ENCODE results near the gene CLPSL2. TPM values are rescaled to one million over a fixed set of nuclear protein-coding genes. Genes with fewer than 3 reads are reported as not detected.

CLPSL2 gene
- total and polyA plus RNA-seq, 9 donors, result not detected

- Histone ChIP-seq H3K9me3 (replicated peaks; ENCODE audit: control insufficient read depth, low read depth, low read length) (no peaks in the 10 kb centered on the region), H3K27me3 (ENCODE audit: control insufficient read depth, insufficient read depth, low read length) (no peaks in the 10 kb centered on the region), H3K27ac (ENCODE audit: low read length) (no peak overlapping the region), H3K36me3 (ENCODE audit: control insufficient read depth, insufficient read depth, low read length) (no peaks in the 10 kb centered on the region), H3K4me1 (ENCODE audit: control insufficient read depth, insufficient read depth, low read length) (no peaks in the 10 kb centered on the region), H3K4me3 (ENCODE audit: low read length) (no peak overlapping the region)
- DNase-seq, result no peak
- no CpG with 5 or more reads among the region's 1 CpG for WGBS (ENCODE audit: insufficient coverage)
Measured at GRCh38 chr6:35747877-35748276, 28.5 kb upstream of the CLPSL2 start.

- Histone ChIP-seq H3K36me3 (ENCODE audit: control insufficient read depth, insufficient read depth, low read length) (no peaks in the 10 kb centered on the region), H3K9me3 (replicated peaks; ENCODE audit: control insufficient read depth, low read depth, low read length) (no peaks in the 10 kb centered on the region), H3K4me3 (ENCODE audit: low read length) (no peak overlapping the region), H3K27me3 (ENCODE audit: control insufficient read depth, insufficient read depth, low read length) (no peaks in the 10 kb centered on the region), H3K27ac (ENCODE audit: low read length) (no peak overlapping the region), H3K4me1 (ENCODE audit: control insufficient read depth, insufficient read depth, low read length) (no peaks in the 10 kb centered on the region)
- WGBS (ENCODE audit: insufficient coverage), result 83% methylated on average over 4 of the region's 7 CpGs
- DNase-seq, result no peak
Measured at GRCh38 chr6:35750557-35750956, 25.8 kb upstream of the CLPSL2 start.

DNA sequence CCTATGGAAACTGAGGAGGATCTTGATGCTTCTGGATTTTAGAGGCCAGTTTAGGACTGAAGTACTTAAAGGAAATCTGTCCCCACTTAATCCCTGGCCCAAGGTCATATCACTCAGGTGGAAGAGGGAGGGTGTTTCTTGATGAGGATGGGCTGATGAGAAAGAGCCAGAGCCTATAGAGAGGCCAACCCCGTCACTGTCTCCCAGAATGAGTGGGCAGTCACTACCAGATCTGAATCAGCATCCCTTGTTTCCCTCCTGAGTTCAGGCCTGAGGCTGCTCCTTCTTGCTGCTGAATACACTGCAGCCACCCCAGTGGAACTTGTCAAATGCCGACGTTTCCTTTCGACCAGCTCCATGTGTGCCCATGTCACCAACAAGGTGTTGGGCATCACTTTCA lies 24.8 kb upstream of the CLPSL2 start:
- H3K27ac ChIP-seq (ENCODE audit: low read length), result no peak overlapping the region
- 73% methylated on average over 3 of the region's 4 CpGs for WGBS (ENCODE audit: insufficient coverage)
- no peak overlapping the region for H3K4me3 ChIP-seq (ENCODE audit: low read length)
- no peaks in the 10 kb centered on the region for H3K9me3 ChIP-seq (replicated peaks; ENCODE audit: control insufficient read depth, low read depth, low read length)
- no peaks in the 10 kb centered on the region for H3K36me3 ChIP-seq (ENCODE audit: control insufficient read depth, insufficient read depth, low read length)
- DNase-seq, result no peak
- H3K4me1 ChIP-seq (ENCODE audit: control insufficient read depth, insufficient read depth, low read length), result no peaks in the 10 kb centered on the region
- no peaks in the 10 kb centered on the region for H3K27me3 ChIP-seq (ENCODE audit: control insufficient read depth, insufficient read depth, low read length)

GRCh38 chr6:35752330-35752729 lies 24.1 kb upstream of the CLPSL2 start:
- no peaks in the 10 kb centered on the region for H3K4me1 ChIP-seq (ENCODE audit: control insufficient read depth, insufficient read depth, low read length)
- no peak for DNase-seq
- no peaks in the 10 kb centered on the region for H3K9me3 ChIP-seq (replicated peaks; ENCODE audit: control insufficient read depth, low read depth, low read length)
- H3K27ac ChIP-seq (ENCODE audit: low read length), result no peak overlapping the region
- H3K27me3 ChIP-seq (ENCODE audit: control insufficient read depth, insufficient read depth, low read length), result no peaks in the 10 kb centered on the region
- H3K36me3 ChIP-seq (ENCODE audit: control insufficient read depth, insufficient read depth, low read length), result no peaks in the 10 kb centered on the region
- 90% methylated on average over 2 of the region's 4 CpGs for WGBS (ENCODE audit: insufficient coverage)
- H3K4me3 ChIP-seq (ENCODE audit: low read length), result no peak overlapping the region

DNA sequence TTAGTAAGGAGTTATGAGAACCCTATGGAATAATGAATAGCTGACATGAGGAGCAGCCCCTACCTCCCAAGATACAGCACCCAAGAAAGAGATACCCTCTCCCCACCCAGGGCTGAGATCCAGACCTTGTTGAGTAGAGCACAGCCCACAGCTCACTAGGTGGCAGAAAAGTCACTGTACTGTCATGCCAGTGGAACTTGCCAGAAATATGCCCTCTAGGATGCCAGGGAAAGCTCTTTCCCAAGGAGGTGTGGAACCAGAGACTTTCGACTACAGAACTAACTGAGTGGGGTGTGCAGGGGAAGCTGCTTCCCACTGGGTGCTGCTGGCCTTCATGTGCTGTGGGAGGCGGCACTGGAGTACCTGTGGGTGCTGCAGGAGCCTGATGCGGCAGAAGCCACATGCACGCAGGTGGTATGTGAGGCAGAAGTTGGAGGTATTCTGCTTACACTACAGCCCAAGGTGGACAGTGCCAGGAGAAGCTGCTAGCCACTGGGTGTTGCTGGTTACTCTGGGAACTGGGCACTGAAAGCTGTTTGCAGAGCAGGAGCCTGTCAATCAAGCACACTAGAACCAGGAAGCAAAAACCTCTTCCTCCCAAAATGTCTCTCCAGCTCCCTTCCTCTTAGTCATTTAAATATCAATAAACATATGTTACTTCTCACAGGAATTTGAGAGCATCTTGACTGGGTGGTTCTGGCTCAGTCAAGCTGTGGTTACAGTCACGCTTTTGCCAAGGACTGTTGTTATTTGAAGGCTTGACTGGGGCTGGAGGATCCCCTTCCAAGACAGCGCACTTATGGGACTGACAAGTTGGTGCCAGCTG lies 21.7 kb upstream of the CLPSL2 start:
- Histone ChIP-seq H3K9me3 (replicated peaks; ENCODE audit: control insufficient read depth, low read depth, low read length) (no peaks in the 10 kb centered on the region), H3K27ac (ENCODE audit: low read length) (no peak overlapping the region), H3K4me3 (ENCODE audit: low read length) (no peak overlapping the region), H3K27me3 (ENCODE audit: control insufficient read depth, insufficient read depth, low read length) (no peaks in the 10 kb centered on the region), H3K36me3 (ENCODE audit: control insufficient read depth, insufficient read depth, low read length) (no peaks in the 10 kb centered on the region), H3K4me1 (ENCODE audit: control insufficient read depth, insufficient read depth, low read length) (no peaks in the 10 kb centered on the region)
- DNase-seq, result no peak
- WGBS (ENCODE audit: insufficient coverage), result 67% methylated on average over 2 of the region's 6 CpGs

GRCh38 chr6:35755278-35755924 lies 21.0 kb upstream of the CLPSL2 start:
- Histone ChIP-seq H3K4me3 (ENCODE audit: low read length) (no peak overlapping the region), H3K27ac (ENCODE audit: low read length) (no peak overlapping the region), H3K27me3 (ENCODE audit: control insufficient read depth, insufficient read depth, low read length) (no peaks in the 10 kb centered on the region), H3K9me3 (replicated peaks; ENCODE audit: control insufficient read depth, low read depth, low read length) (no peaks in the 10 kb centered on the region), H3K4me1 (ENCODE audit: control insufficient read depth, insufficient read depth, low read length) (no peaks in the 10 kb centered on the region), H3K36me3 (ENCODE audit: control insufficient read depth, insufficient read depth, low read length) (no peaks in the 10 kb centered on the region)
- no CpG with 5 or more reads among the region's 3 CpGs for WGBS (ENCODE audit: insufficient coverage)
- no peak for DNase-seq

DNA sequence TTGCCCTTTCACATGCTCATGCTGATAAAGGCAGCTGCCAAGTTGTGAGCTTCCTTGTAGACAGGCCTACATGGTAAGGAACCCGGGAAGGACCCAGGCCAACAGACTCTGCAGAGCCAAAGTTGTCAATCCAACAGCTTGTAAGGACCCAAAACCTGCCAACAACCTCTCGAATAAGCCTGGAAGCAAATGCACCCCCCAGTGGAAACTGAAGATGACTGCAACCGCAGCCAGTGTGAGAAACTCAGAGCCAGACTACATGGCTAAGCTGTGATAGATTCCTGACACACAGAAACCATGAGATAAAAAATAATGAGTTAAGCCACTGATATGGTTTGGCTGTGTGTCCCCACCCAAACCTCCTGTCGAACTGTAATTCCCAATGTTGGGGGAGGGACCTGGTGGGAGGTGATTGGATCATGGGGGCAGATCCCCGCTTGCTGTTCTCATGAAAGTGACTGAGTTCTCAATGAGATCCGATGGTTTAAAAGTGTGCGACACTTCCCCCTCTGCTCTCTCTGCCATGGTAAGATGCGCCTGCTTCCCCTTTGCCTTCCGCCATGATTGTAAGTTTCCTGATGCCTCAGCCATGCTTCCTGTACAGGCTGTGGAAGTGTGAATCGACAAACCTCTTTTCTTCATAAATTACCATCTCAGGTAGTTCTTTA lies 18.8 kb upstream of the CLPSL2 start:
- WGBS (ENCODE audit: insufficient coverage), result 50% methylated on average over 3 of the region's 10 CpGs
- DNase-seq, result no peak
- no peaks in the 10 kb centered on the region for H3K36me3 ChIP-seq (ENCODE audit: control insufficient read depth, insufficient read depth, low read length)
- no peak overlapping the region for H3K27ac ChIP-seq (ENCODE audit: low read length)
- H3K4me3 ChIP-seq (ENCODE audit: low read length), result no peak overlapping the region
- peaks cover 4% of the 10 kb centered on the region for H3K27me3 ChIP-seq (ENCODE audit: control insufficient read depth, insufficient read depth, low read length)
- H3K4me1 ChIP-seq (ENCODE audit: control insufficient read depth, insufficient read depth, low read length), result no peaks in the 10 kb centered on the region
- H3K9me3 ChIP-seq (replicated peaks; ENCODE audit: control insufficient read depth, low read depth, low read length), result no peaks in the 10 kb centered on the region

DNA sequence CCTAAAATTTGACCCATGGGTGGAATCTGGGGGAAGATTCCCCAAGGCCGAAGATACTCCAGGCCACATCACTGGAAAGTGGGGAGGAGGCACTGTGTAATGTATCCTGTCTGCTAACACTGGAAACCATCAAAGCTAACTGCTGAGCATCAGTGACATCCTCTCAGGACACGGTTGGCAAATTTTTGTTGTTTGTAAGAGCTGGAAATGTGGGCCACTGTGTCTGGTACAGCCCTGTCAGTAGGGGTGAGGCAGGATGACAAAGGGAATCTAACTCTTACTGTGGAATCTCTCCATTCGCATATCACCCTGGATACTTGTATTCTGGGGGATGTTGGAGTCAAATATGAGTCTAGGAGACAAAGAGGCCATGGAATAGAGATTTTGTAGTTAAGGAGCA lies 17.0 kb upstream of the CLPSL2 start:
- Histone ChIP-seq H3K4me1 (ENCODE audit: control insufficient read depth, insufficient read depth, low read length) (no peaks in the 10 kb centered on the region), H3K9me3 (replicated peaks; ENCODE audit: control insufficient read depth, low read depth, low read length) (no peaks in the 10 kb centered on the region), H3K27ac (ENCODE audit: low read length) (no peak overlapping the region), H3K36me3 (ENCODE audit: control insufficient read depth, insufficient read depth, low read length) (no peaks in the 10 kb centered on the region), H3K4me3 (ENCODE audit: low read length) (no peak overlapping the region), H3K27me3 (ENCODE audit: control insufficient read depth, insufficient read depth, low read length) (peaks cover 12% of the 10 kb centered on the region)
- 83% methylated on average over 1 of the region's 3 CpGs for WGBS (ENCODE audit: insufficient coverage)
- no peak for DNase-seq

- DNase-seq, result no peak
- H3K9me3 ChIP-seq (replicated peaks; ENCODE audit: control insufficient read depth, low read depth, low read length), result no peaks in the 10 kb centered on the region
- H3K36me3 ChIP-seq (ENCODE audit: control insufficient read depth, insufficient read depth, low read length), result no peaks in the 10 kb centered on the region
- WGBS (ENCODE audit: insufficient coverage), result 86% methylated on average over 23 of the region's 23 CpGs
- H3K27me3 ChIP-seq (ENCODE audit: control insufficient read depth, insufficient read depth, low read length), result peaks cover 28% of the 10 kb centered on the region
- H3K27ac ChIP-seq (ENCODE audit: low read length), result no peak overlapping the region
- no peak overlapping the region for H3K4me3 ChIP-seq (ENCODE audit: low read length)
- H3K4me1 ChIP-seq (ENCODE audit: control insufficient read depth, insufficient read depth, low read length), result no peaks in the 10 kb centered on the region
Measured at GRCh38 chr6:35765739-35766138, 10.7 kb upstream of the CLPSL2 start.

- 78% methylated on average over 2 of the region's 4 CpGs for WGBS (ENCODE audit: insufficient coverage)
- no peak overlapping the region for H3K4me3 ChIP-seq (ENCODE audit: low read length)
Measured at GRCh38 chr6:35769211-35769610, 7.2 kb upstream of the CLPSL2 start.

More at GRCh38 chr6:35769211-35769610, 7.2 kb upstream of the CLPSL2 start:
- Histone ChIP-seq H3K27ac (ENCODE audit: low read length) (no peak overlapping the region), H3K9me3 (replicated peaks; ENCODE audit: control insufficient read depth, low read depth, low read length) (no peaks in the 10 kb centered on the region), H3K27me3 (ENCODE audit: control insufficient read depth, insufficient read depth, low read length) (peaks cover 20% of the 10 kb centered on the region), H3K4me1 (ENCODE audit: control insufficient read depth, insufficient read depth, low read length) (no peaks in the 10 kb centered on the region), H3K36me3 (ENCODE audit: control insufficient read depth, insufficient read depth, low read length) (no peaks in the 10 kb centered on the region)
- no peak for DNase-seq
